Body of pancreas (tissue), 4 donors: ENCODE results near the gene IDNK.
"Not testable (repeated sequence)": the region's sequence is repeated elsewhere in the genome, so short reads cannot be mapped to it uniquely, and the experiment has no call there.

Experiments used
- CTCF ChIP-seq, 7 experiments: fragments of 450-650 bp in 4 of 7; fragments of 200-600 bp in 3 of 7; sonication (generic) in 3 of 7; IDR thresholded peaks; one replicate each; pipeline ENCODE4 v1.5.1; 2016 to 2019; ENCODE audit warnings: antibody characterized with exemption in 7 of 7
- POLR2A ChIP-seq, 3 donors: fragments of 450-650 bp; IDR thresholded peaks; one replicate each; pipeline ENCODE4 v1.6.1; 2016; ENCODE audit warnings: antibody characterized with exemption in 3 of 3, mild to moderate bottlenecking in 2 of 3

- TF ChIP-seq CTCF, POLR2A (IDR thresholded peaks at IDR 0.05): not testable (repeated sequence)
Observed at GRCh38 chr9:83607620-83608019, 15.3 kb upstream of the IDNK start.
